HG03039 (cell line): ENCODE measurements around the gene RAMP1.

ENCODE experiments used
- ATAC-seq: cut with Tn5 transposase; IDR thresholded peaks from one replicate; pipeline ENCODE4 v1.9.1; 2021; ENCODE audit warnings: mild to moderate bottlenecking, moderate library complexity; ENCODE audit not compliant: unreplicated experiment

The RAMP1 gene

DNA sequence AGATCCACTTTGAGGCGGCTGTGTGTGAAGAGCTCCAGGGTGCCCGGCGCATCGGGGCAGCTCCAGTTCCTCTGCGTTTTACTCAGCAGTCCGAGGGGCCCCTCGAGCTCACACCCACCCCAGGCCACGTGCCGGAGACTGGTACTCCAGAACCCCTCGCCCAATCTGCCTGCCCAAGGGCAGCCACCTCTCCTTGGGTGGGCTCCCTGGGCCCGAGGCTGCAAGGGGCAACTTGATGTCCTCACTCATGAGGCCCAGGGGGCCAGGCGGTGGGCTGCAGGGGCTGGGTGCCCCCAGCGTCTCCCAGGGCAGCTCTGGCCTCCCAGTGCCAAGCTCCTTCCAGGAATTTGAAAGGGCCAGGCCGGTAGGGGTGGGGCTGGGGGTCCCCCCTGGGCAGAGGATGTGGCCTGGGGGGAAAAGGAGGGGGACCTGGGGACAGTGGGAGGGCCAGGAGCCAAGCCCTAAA, 16.7 kb downstream of the RAMP1 start:
- ATAC-seq, result no peak

DNA sequence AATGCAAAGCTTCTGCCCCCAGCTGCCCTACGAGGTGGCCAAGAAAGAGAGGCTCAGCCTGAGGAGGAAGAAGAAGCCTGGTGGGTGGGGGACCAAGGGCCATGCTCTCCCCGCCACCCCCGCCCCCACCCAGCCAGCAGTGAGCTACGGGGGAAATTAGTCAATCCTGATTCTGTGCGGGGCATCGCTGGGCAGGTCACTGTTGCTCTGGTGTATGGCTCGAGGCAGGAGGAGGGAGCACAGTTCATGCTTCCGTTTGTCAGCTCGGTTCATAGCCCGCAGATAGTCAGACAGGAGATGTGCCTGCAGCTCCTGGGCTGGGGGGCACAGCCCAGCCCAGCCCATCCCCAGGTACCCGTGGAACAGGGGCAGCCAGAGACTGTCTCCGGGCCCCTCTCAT, 17.1 kb downstream of the RAMP1 start:
- no peak for ATAC-seq

DNA sequence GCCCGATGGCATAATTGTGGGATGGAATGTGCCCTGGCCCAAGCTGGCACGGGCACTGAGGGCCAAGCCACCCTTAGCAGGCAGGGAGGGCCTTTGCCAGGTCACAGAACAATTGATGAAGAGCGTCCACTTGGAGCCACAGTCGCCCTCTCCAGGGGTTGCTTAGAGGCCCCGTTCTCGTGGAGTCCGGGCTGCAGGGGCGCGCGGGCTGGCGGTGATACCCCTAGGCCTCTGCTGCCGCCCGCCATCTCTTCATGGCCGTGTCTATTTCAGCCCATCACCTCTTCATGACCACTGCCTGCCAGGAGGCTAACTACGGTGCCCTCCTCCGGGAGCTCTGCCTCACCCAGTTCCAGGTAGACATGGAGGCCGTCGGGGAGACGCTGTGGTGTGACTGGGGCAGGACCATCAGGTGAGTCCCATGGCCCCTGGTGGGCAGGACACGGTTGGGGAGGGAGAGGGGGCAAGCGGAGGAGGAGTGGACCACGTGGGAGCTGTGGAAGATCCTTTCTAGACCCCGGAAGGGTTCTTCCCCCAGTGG, 17.6 kb downstream of the RAMP1 start:
- no peak for ATAC-seq

DNA sequence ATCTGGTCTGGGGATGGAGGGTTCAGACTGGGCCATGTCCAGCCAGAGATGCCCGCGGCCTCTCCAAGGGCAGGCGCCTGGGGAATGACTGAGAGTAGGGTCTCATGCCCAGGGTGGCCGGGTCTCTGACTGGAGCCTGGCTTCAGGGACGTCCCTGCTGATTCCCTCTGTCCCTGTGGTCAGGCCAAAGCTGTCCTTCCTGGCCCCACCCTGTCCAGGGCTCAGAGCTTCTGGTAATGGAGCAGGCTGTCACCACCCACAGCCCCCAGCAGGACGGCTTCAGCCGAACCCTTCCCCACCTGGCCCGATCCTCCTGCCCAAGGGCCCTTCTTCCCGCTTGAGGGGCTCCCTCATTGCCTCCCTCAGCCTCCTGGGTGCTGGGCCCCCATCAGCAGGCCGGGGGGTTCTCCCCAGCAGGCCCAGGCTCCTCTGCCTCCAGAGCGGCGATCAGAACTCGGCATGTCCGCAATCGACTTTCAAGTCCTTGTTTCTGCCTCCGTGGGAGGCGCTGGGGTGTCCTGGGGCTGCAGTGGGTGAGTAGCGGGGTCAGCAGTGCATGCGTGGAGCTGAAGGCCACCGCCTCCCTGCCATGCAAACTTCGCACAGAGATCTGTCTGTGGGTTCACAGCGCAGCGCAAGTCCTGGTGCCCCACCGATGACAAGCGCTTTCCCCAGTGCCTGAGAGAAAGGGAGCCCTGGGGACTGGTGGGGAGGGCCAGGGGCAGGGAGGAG, 18.3 kb downstream of the RAMP1 start:
- no peak for ATAC-seq

DNA sequence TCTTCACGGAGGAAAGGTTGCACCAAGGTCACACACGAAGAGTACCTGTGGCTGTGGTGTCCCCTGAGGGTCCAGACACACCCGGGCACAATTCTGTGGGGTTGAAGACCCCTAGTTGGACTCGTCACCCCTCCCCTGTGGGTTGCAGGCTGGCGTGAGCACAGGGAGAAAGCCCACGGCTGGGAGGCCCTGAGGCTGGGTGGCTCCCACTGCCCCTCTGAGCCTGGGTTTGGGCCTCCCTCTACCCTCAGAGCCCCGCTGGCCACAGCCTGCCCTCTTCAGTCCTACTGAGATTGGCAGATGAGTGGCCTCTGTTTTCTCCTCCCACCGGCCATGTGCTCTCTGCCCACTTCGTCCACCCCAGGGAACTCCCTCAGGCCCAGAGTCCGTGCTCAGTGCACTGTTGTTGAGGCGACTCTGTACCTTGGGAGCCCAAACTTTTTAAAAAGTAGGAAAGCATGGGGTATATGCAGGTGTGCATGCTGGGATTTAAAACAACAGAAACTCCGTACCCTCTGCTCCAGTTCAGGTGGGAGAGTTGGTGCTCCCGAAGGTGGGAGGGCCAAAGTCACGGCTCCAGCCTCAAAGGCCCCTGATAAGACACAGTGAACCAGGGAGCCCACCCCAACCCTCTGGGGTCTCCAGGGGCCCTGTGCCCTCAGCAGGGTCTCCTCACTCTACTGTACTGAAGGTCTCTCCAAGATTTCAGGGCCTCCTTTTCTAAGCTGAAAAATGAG, 19.1 kb downstream of the RAMP1 start:
- no peak for ATAC-seq

DNA sequence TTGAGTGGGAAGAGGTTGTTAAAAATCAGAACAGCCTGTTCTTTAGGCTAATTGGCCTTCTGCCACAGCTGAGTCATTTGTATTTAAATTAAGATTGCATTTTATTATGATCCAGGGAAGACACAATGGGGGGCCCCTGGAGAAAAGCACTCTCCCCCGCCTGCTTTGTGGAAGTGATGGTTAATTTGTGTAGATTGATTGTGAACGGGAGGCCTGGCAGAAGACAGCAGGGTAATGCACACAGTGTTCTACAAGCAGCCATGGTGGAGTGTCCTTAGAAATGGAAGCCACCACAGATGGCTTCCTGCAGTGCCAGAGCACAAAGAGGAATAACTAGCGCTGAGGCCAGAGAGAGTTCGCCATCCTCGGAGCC, 19.6 kb downstream of the RAMP1 start:
- no peak for ATAC-seq

DNA sequence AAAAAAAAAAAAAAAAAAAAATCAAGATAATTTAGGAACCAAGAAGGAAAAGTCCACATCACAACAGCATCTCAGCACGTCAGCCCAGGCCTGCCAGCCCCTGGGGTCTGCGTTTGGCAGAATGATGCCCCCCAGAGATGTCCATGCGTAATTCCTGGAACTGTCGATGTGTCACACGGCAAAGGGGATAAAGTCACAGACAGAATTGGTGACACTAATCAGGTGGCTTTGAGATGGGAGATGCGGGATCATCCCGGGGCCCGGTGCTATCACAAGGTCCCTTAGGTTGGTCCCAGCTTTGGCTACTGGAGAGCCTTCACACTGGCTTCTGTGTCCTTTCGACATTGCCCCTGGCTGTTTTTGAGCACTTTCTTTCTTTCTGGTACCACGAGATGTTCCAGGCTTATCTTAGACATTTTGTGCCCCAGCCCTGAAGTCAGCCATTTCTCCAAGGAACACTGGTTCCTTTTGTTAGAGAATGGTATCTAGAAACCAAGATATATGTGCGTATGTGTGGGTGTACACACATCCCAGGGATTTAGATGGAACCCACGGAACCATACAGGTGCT, 20.7 kb downstream of the RAMP1 start:
- no peak for ATAC-seq

DNA sequence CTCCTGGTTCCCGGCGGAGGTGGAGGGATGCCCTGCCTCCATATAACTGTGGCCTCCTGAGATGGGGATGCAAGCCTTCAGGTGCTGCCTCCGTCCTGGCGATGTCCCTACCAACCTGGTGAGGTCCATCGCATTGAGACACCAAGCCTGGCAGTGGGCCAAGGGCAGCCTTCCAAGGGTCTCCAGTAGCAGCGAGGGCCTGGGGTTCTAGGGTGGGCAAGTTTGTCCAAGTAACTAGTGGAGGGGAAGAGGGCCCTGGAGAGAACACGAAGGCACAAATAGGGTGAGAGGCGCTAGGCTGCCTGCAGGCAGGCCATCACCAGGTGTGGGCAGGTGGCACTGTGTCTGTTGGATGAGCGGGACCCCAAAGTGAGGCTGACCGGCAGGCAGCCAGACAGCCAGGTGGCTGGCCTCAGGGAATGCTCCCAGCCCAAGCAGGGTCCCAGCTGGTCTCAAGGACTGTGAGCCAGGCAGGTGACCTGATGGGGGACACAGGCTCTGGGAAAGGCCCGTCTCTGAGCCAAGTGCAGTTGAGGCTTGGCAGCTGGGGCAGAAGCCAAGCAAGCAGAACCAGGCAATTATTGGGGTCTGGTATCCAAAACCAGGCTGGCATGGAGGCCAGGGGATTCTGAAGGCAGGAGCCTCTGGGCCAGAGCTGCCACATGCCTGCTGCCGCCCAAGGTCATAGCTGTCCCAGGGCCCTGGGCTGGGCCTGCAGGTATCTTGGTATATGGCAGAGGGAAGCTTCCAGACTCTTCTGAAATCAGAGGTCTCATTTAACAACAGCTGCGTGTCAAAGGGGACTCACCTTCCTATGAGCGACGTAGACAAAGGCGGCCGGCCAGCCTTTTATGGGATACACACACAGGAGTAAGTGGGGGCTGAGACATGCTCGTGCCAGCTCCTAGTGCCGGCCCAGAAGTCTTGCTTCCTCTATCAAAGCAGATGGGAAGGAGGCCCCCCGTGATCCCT, 23.4 kb downstream of the RAMP1 start:
- ATAC-seq, result no peak

DNA sequence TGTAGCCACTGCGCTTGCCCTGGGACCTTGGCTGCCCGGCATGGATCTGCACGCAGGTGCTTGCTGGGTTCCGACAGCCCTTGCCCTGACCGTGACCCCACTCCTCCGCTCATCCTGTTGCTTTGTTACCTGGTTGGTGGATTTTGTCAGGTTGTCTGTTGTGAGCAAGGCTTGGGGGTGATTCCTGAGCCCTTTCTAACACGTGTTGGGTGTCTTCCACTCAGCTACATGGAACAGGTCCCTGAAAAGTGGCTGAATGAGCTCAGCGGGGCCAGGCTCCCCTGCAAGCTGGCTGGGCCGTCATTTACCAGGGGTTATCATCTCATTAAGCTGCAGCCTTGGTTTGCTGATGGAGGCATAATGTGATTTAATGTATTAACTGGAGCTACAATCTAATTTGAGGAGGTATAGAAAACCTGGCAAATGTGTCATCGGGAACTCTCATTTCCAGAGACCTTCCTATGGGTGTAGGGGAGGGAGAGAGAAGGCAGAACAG, 24.6 kb downstream of the RAMP1 start:
- ATAC-seq, result no peak

DNA sequence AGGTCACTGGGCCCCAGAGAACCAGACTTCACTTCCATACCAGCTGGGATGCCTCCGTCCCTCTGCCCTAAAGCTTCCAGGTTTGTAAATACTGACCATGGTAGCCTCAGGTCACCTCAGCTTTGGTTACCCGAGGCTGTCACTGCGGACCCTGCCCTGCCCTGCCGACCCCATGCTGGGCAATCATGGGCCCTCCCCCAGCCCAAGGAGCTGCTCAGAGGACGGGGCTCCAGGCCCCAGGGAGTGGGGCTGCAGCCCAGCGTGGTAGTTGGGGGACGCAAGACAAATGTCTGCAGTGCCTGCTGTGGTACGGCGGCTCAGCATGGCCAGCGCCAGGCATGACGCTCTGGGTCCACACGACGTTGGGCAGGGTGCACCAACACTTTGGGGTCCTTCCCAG, 25.3 kb downstream of the RAMP1 start:
- no peak for ATAC-seq

DNA sequence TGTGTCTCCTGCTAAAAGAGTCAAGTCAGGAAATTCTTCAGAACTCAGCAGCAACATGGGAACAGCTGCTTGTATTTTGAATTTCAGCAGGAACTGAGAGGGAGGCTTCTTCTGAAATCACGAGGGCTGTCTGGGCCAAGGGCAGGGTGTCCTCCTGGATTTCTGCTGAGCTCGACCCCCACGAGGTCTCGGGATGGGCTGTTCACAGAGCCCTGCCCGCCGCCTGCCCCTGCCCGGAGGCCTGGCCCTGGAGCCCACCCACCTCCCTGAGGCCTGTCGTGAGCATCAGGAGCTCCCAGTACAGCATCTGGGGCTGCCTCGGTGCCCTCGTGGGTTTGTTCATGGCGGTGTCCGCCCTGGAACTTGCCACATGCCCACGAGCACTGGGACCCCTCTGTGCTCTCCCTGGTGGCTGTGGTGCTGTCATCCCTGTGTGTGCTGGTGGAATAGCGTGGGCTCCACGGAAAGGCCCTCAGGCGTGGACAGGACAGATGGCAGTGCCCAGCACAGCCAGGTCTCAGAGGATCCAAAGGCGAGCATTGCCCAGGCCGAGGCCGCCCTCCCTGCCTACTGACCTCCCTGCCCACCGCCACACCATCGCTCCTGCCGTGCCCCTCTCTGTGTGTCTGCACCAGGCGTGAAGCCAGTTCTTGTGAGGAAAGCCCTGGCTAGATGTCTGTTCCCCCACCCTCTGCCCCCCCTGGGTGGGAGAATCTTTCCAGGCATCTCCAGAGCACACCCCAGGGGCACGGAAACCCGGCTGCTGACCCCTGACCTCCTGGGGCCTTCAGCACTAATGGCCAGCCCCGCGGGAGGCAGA, 25.9 kb downstream of the RAMP1 start:
- no peak for ATAC-seq

DNA sequence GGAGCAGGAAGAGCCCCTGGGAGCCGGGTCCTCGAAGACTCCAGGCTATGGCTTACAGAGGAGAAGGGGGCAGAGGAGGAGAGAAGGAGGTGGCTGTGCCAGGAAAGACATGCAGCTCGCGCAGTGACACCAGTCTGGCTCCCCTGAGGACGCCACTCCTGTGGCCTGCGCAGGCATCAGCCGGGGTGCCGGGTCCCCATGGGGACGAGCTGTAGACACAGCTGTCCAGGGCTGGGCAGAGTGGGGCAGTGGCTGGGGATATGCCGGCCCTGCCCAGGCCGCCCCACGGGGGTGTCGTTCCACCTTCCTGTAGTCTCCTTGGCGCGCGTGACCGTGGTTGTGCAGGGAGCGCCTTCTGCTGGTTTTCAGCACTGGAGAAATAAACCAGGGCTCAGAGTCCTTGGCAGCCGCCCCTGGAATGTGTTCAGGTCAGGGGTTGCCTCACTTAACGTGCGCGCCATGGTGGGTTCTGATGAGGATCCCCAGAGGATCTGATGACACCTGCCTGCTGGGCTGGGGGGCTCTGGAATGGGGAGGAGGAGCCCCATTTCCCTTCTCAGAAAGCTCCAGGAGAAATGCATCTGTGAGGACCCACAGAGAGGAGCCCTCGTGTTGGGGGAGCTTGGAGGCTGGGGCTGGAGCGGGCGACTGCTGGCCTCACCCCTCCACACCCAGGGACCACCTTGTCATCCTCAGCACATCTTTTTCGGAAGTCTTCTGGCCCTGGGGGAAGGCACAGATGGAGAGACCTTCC, 26.7 kb downstream of the RAMP1 start:
- no peak for ATAC-seq

DNA sequence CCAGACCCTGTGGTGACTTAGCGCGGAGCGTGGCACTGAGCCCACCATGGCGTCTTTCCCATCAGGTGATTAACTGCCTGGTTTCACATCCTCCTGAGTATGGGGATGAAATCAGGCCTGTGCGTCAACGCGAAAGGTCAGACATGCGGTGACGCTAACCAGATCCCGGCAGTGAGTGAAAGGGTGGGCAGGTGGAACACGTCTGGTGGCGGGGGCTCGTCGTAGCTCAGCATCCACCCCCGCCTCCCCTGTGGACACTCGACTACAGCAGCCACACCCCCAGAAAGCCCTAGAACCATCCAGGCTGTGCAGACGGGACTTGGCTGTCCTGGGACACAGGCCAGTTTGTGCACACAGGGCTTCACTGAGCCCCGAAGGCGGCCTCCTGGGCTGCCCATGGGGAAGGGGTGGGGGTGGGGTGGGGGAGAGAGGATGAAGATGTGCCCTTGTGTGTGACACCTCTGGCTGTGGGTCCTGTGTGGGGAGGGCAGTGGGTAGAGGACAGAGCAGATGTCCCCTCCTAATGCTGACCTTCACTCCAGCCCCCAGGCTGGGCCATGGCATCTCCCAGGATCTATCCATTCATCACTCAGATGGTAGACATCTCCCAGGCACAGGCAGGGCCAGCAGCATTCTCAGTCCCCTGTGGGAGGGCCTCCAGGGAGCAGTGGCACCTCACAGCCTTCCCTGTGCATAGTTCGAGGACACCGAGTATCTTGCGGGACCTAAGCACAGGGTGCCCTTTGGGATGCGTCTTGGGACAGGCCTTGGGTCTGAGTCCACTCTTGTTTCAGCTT, 27.5 kb downstream of the RAMP1 start:
- no peak for ATAC-seq

DNA sequence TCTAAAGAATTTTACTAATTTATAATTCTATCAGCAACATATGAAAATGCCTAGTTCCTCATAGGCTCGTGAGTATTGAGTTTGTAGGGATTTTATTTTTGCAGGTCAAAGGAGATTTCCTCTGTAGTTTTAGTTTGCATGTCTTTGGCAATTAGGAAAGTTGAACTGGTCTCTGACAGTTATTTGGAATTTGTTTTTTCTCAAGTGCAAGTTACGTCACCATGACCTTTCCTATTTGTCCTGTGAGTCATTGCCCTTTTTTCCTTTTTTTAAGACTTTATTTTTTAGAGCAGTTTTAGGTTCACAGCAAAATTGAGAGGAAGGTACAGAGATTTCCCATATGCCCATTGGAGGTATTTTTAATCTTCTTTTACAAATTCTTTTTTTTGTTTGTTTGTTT, 29.0 kb downstream of the RAMP1 start:
- ATAC-seq, result no peak

DNA sequence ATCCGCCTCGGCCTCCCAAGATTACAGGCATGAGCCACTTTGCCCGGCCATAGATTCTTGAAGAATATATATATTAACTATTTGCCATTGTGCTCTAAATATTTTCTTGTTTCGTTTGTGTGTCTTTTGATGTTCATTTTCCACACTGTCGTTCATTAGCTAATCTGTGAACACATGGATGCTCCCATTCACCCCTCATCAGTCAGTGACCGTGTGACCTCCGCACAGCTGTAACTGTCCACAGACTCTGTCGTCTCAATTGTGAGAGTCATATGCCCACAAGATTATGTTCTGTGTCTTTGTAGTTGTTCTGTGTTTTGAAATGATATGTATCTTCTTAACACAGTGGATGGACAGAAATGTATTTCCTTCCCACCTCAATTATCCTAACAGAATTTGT, 29.6 kb downstream of the RAMP1 start:
- ATAC-seq, result no peak

DNA sequence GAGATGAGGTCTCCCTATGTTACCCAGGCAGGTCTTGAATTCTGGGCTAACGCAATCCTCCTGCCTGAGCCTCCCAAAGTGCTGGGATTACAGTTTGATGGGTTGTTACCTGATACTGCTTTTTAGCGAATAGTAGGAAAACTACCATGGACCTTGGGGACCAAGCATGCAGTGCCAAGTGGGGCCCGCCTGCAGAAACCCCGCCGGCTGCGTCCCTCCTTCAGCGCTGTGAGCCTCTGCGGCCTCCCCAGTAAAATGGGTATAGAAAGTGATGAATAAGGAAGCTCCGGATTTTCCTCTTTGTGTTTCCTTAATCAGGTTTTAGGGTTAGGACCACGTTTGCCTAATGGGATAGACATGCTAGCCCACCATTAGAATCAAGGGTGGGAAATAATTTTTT, 30.4 kb downstream of the RAMP1 start:
- no peak for ATAC-seq

DNA sequence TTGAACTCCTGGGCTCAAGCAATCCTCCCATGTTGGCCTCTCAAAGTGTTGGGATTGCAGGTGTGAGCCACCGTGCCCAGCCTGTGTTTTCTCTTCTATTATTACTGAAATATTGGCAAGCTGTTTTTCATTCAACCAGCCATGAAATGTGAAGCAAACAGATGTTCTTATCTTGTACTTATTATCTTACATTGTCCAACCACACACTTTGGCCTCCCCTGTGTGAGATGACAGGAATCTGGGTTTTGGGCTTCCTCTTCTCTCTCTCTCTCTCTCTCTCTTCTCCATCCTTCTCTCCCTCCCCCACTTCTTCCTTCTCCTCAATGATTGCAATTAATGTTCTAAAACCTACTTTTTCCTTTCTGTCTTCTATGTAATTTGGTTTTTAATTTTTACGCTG, 33.1 kb downstream of the RAMP1 start:
- ATAC-seq, result no peak

DNA sequence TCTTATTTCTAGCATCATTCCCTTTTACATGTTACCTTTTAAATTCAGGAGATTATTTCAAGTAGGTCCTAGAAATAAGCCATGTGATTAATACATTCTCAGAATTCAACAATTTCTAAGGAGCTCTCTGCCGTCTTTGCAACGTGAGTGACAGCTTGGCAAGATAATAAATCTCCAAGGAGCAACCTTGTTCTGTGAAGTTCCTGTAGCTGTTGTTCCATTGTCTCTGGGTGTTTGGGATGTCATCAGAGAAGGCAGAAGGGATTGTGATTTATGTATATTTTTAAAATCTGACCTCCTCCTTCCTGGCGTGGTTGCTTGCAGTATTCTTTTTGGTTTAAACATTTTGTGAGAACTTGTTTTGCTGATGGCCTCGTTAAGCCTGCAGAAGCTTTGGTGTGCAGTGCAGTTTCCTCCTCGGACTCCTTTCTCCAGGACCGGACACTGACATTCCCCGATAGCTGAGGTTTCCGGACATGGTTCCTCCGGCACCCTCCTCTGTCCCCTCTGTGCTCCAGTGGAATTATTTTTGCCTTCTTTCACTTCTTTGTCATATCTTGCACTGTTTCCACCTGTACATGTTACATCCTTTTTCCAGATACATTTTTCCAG, 33.7 kb downstream of the RAMP1 start:
- ATAC-seq, result no peak
